GOT3 (cell line): ENCODE measurements around the gene PRKD1.
"Not testable (repeated sequence)": the region's sequence is repeated elsewhere in the genome, so short reads cannot be mapped to it uniquely, and the experiment has no call there.

Experiments used
- DNase-seq: peaks from one replicate; lab custom pipeline; 2025; ENCODE audit warnings: mixed read lengths; lab: John Stamatoyannopoulos, UW

PRKD1 gene

DNA sequence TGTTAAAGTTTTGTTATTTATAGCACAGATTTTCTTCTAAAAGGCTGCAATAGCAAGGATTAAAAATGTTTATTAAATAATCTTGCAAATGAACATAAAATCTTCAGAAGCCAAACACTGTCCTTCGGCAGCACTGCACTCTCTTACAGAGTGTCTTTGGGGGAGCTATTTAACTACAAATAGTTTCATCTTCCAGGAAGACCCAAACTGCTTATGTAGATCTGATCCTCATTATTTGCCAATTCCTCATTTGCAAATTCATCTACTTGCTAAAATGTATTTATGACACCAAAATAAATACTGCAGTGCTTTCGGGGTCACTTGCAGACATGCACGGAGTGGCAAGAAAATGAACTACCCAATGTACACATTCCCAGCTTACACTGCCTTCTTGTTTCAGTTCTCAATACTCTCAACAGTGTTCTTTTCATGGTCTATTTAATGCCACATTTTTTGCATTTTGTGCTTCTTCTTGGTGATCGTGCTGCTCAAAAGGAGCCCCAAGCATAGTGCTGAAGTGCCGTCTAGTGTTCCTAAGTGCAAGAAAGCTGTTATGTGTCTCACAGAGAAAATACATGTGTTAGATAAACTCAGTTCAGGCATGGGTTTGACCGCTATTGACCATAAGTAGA, 128.1 kb downstream of the PRKD1 start:
- no peak for DNase-seq

GRCh38 chr14:29798811-29799210, 128.8 kb downstream of the PRKD1 start:
- DNase-seq: no peak

DNA sequence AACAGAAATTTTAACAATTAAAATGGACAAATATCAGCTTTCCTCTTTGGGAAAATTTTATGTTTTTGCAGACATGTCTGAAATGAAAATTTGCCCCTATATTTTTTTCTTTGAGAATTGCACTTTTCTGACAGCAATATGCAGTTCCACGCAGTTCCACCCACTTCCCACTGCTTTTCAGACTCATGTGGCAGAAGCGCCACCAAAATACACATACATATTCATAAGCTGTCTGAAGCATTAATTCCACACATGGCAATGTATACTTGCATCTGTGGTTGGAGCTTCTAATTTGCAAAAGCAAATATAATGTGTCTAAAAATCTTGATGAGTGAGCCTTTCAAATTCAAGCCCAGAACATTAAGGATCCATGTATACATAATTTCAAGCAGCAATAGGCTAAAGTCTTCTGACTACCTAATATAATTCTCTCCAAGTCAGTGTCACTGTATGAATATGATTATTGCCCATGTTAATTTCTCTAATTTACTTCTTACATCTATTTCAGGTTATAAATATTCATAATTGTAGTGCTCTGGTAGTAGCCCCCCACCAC, 129.5 kb downstream of the PRKD1 start:
- DNase-seq: no peak

- DNase-seq: no peak
Measured at GRCh38 chr14:29796853-29797252, 130.8 kb downstream of the PRKD1 start.

DNA sequence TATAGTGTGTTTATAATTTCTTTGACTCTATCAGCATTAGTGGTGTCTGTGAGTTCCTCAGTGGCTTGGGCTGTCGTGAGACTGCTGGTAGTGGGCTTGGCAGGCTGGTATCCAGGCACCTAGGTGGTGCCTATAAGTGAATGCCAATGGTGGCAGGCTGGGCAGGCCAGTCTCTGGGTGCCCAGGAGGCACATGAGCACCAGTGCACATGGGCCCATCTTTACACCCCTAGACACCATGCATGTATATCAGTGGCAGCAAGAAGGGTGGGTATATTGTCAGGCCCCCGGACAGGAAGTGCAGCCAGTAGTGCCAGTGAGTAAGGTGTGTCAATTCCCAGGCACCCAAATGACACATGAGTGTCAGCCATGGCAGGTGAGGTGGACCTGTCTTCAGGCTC, 138.2 kb downstream of the PRKD1 start:
- no peak for DNase-seq

DNA sequence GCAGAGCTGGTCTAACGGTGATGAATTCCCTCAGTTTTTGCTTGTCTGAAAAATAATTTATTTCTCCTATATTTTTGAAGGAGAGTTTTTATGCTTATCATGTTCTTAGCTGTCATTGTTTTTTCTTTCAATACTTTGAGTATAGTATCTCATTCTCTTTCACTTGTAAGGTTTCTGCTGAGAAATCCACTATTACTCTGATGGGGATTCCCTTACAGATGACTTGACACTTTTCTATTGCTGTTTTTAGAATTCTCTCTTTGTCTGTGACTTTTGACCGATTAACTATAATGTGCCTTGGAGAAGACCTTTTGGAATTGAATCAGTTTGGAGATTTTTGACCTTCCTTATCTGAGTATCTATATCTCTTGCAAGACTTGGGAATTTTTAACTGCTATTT, 139.6 kb downstream of the PRKD1 start:
- DNase-seq: no peak

DNA sequence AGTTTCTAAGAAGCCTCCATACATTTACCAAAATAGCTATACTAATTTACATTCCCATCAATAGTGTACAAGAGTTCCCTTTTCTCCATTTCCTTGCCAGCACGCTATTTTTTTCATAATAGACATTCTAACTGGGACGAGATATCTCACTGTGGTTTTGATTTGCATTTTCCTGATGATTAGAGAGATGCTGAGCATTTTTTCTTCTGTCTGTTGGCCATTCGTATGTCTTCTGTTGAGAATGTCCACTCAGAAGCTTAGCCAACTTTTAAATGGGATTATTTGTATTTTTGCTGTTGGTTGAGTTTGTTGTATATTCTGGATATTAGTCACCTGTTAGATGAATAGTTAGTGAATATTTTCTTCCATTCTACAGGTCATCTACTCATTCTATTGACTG, 144.1 kb downstream of the PRKD1 start:
- no peak for DNase-seq

GRCh38 chr14:29782041-29782440, 145.6 kb downstream of the PRKD1 start:
- no peak for DNase-seq

DNA sequence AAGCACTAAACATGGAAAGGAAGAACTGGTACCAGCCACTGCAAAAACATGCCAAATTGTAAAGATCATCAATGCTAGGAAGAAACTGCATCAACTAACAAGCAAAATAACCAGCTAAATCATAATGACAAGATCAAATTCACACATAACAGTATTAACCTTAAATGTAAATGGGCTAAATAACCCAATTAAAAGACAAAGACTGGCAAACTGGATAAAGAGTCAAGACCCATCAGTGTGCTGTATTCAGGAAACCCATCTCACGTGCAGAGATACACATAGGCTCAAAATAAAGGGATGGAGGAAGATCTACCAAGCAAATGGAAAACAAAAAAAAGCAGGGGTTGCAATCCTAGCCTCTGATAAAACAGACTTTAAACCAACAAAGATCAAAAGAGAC, 150.5 kb downstream of the PRKD1 start:
- DNase-seq: not testable (repeated sequence)

- DNase-seq: no peak
Measured at GRCh38 chr14:29773990-29774389, 153.7 kb downstream of the PRKD1 start.

DNA sequence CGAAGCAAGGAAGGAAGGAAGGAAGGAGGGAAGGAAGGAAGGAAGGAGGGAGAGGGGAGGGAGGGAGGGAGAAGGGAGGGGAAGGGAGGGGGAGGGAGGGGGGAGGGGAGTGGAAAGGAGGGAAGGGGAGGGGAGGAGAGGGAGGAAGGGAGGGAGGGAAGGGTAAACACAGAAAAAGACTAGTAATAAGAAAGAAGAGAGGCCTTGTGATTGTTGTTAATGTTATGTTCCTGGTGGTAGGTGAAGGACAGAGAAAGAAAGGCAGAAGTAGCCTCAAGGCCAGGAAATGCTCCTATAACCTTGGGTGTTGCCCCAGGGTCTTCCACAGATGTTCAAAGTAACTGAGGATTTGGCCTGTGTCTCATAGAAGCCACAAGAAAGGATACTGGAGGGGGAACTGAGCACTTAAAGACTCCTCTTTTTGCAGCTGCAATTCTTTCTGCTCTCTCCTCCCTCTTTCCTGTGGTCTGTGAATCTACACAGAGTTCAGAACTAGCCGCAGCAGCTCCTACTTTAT, 164.2 kb downstream of the PRKD1 start:
- DNase-seq: no peak

- no peak for DNase-seq
Measured at GRCh38 chr14:29759521-29760340, 167.9 kb downstream of the PRKD1 start.

- DNase-seq: no peak
Measured at GRCh38 chr14:29757711-29758233, 169.9 kb downstream of the PRKD1 start.

DNA sequence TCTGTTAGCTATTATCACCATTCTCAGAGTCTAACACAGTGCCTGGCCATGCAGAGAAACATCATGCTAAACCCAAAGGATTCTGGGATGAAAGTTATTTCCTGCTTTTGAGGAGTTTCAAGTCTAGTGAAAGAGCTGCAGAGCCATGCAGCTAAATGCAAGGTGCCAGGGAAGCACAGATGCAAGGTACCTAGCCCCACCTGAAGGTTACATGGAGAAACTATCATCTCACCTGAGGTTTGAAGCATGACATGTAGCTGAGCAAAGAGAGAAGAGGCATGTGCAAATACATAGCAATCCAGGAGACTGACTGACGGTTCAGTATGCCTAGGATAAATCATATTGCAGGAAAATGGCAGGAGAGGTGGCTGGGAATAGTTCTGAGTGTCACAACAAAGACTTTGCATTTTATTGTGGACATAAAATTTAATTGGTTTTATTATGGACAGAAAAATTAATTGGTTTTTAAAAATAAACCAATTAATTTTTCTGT, 170.4 kb downstream of the PRKD1 start:
- no peak for DNase-seq

DNA sequence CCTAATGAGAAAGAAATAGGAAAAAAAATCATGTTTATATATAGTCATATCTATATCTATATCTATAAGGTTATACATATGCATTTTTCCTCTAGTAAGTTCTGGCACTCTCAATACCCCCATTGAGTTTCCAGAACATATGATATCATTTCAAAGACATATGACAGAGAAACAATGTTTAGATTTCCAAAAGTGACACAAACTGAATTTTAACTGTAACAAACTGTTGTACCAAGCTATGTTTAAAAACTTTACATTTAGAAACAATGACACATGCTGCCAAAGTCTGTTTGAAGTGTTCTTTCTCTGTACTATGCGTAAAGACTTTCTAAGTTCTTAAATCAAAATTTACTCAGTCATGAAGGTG, 171.6 kb downstream of the PRKD1 start:
- no peak for DNase-seq

- no peak for DNase-seq
Measured at GRCh38 chr14:29755311-29756018, 172.2 kb downstream of the PRKD1 start.

- DNase-seq: no peak
Measured at GRCh38 chr14:29754134-29754533, 173.5 kb downstream of the PRKD1 start.

- no peak for DNase-seq
Measured at GRCh38 chr14:29752221-29752923, 175.3 kb downstream of the PRKD1 start.

- no peak for DNase-seq
Measured at GRCh38 chr14:29749829-29750228, 177.8 kb downstream of the PRKD1 start.

DNA sequence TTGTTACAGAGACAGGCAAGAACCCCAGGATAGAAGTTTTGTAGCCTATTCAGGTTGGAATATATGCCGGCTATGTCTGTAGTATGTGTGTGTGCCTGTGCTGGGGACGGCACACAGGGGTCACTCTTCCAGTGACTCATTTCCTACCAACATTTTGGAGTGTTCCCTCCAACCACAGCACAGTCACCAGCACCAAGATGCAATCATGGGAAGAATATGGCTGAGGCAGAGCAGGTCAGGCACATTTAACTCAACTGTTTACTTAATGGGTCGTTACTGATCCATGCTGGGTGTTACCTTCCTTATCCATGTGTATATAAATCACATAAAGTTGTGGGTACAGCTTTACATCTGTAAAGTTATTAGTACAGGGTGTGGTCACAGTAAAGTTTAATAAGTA, 178.3 kb downstream of the PRKD1 start:
- DNase-seq: no peak

GRCh38 chr14:29745863-29746262, 181.8 kb downstream of the PRKD1 start:
- DNase-seq: no peak
